Adrenal gland (tissue), 12 donors: ENCODE data around the gene COL25A1. TPM values are rescaled to one million over a fixed set of nuclear protein-coding genes. Genes with fewer than 3 reads are reported as not detected.

Experiments used
- DNase-seq, 7 donors: peaks; one replicate each; pipeline ENCODE4 v3.0.0-alpha.2; 2019 to 2020
- H3K27ac ChIP-seq, 5 donors: fragments of 200-600 bp; sonication (generic) in 4 of 5; 1 replicate in 3 of 5; 2 replicates in 2 of 5; pipeline versions ENCODE4 v1.5.1 to v1.8.0; 2016 to 2020; ENCODE audit warnings: mild to moderate bottlenecking in 1 of 5
- H3K27me3 ChIP-seq: fragments of 200-600 bp; 2 replicates; pipeline ENCODE4 v1.8.0; 2021
- H3K36me3 ChIP-seq, 2 donors: fragments of 200-600 bp; replicated peaks in 1 of 2; 1 replicate in 1 of 2; 2 replicates in 1 of 2; pipeline versions ENCODE4 v1.5.1 to v1.8.0; 2018 to 2022
- H3K4me1 ChIP-seq, 2 donors: fragments of 200-600 bp; replicated peaks in 1 of 2; 1 replicate in 1 of 2; 2 replicates in 1 of 2; pipeline versions ENCODE4 v1.5.1 to v1.8.0; 2018 to 2021
- H3K4me3 ChIP-seq, 4 donors: fragments of 200-600 bp; sonication (generic) in 3 of 4; one replicate each; pipeline ENCODE4 v1.5.1; 2016 to 2018
- H3K9me3 ChIP-seq, 3 donors: fragments of 200-600 bp; sonication (generic) in 1 of 3; replicated peaks in 1 of 3; 1 replicate in 2 of 3; 2 replicates in 1 of 3; pipeline versions ENCODE4 v1.5.1 to v1.8.0; 2016 to 2021
- CTCF ChIP-seq, 6 experiments: fragments of 450-650 bp in 4 of 6; fragments of 200-600 bp in 2 of 6; sonication (generic) in 1 of 6; IDR thresholded peaks; 1 replicate in 5 of 6; 2 replicates in 1 of 6; pipeline versions ENCODE4 v1.5.1 to v1.8.0; 2016 to 2021; ENCODE audit warnings: antibody characterized with exemption in 6 of 6, mild to moderate bottlenecking in 2 of 6, moderate library complexity in 1 of 6
- POLR2A ChIP-seq, 2 donors: fragments of 450-650 bp; IDR thresholded peaks; one replicate each; pipeline ENCODE4 v1.6.1; 2017; ENCODE audit warnings: antibody characterized with exemption in 2 of 2, mild to moderate bottlenecking in 2 of 2, moderate library complexity in 1 of 2
- WGBS, 4 donors: extraction: QIAGEN DNeasy Blood & Tissue Kit in 2 of 4; methylation state at CpG; one replicate each; pipeline versions ENCODE4 v1.1.5 to v1.1.7; 2013 to 2017; 5-methylcytosine and 5-hydroxymethylcytosine counted together
- intact Hi-C, 2 donors: fragments of 100-400 bp; cut with DNase I; formaldehyde crosslinking; loops; one replicate each; pipeline versions ENCODE4 v1.14.1 to v1.15.0; 2022 to 2023
- polyA plus RNA-seq, 3 donors: library from polyadenylated mRNA; stranded (reverse); fragments of 200-250 nt in 2 of 3; fragments of 350-450 nt in 1 of 3; fragmentation: Illumina TruSeq in 1 of 3; extraction: RNeasy Lipid Tissue Mini Kit (QIAGEN cat#74804) in 1 of 3; gene quantifications; one replicate each; pipeline ENCODE4 v1.2.3, GENCODE V29; 2013 to 2014
- total RNA-seq, 9 donors: library from RNA; depleted of rRNA in 4 of 9; stranded (reverse); fragments of >200 nt in 4 of 9; fragments of 120-200 nt in 1 of 9; fragmentation: NEBNext Ultra II Directional in 1 of 9; extraction: Animal tissue kit (Norgen Biotek cat#: 25700) in 1 of 9; gene quantifications; one replicate each; pipeline versions ENCODE4 v1.1.0 to v1.2.4, GENCODE V29; 2013 to 2023
- donor health status: healthy with polysubstance abuse.
- donor health status: Bipolar disorder and iron deficiency.
- donor health status: DM: yes; HTN: yes; CAD: no.
- donor health status: DM: no; HTN: no; CAD: no.
- donor health status: DM: no; HTN: no; CAD: no.
- donor health status: DM: yes; HTN: yes; CAD: no.

The COL25A1 gene
- total and polyA plus RNA-seq, 12 donors = 0.05 to 2.1 (median 0.47) TPM

GRCh38 chr4:109091727-109092409 lies 210.6 kb downstream of the COL25A1 start:
- H3K9me3 ChIP-seq = no peaks in the 10 kb centered on the region
- no peaks in the 10 kb centered on the region for H3K4me1 ChIP-seq
- no peaks in the 10 kb centered on the region for H3K27me3 ChIP-seq
- intact Hi-C loops = no loop called here
- no peak for DNase-seq
- no peak overlapping the region for H3K4me3 ChIP-seq
- H3K36me3 ChIP-seq = no peaks in the 10 kb centered on the region
- no peak for TF ChIP-seq CTCF (IDR thresholded peaks at IDR 0.05)
- no peak for TF ChIP-seq POLR2A (IDR thresholded peaks at IDR 0.05)
- 61 to 71% (median 70%) methylated on average over 9 of the region's 9 CpGs for WGBS, 4 donors
- H3K27ac ChIP-seq = no peak overlapping the region

GRCh38 chr4:109083911-109084310 lies 218.5 kb downstream of the COL25A1 start:
- Histone ChIP-seq H3K27me3 (no peaks in the 10 kb centered on the region), H3K27ac (no peak overlapping the region), H3K4me3 (no peak overlapping the region), H3K4me1 (no peaks in the 10 kb centered on the region), H3K9me3 (no peaks in the 10 kb centered on the region), H3K36me3 (no peaks in the 10 kb centered on the region)
- intact Hi-C loops = no loop called here
- WGBS, 4 donors = 78 to 88% (median 85%) methylated on average over 3 of the region's 3 CpGs
- TF ChIP-seq CTCF (IDR thresholded peaks at IDR 0.05) (no peak), POLR2A (IDR thresholded peaks at IDR 0.05) (no peak)
- DNase-seq = no peak

GRCh38 chr4:109079731-109080130 lies 222.7 kb downstream of the COL25A1 start:
- 48 to 85% (median 57%) methylated on average over 4 of the region's 4 CpGs for WGBS, 4 donors
- Histone ChIP-seq H3K27ac (no peak overlapping the region), H3K9me3 (no peaks in the 10 kb centered on the region), H3K36me3 (no peaks in the 10 kb centered on the region), H3K4me3 (no peak overlapping the region), H3K4me1 (no peaks in the 10 kb centered on the region), H3K27me3 (no peaks in the 10 kb centered on the region)
- intact Hi-C loops = no loop called here
- DNase-seq = no peak
- TF ChIP-seq POLR2A (IDR thresholded peaks at IDR 0.05) (no peak), CTCF (IDR thresholded peaks at IDR 0.05) (no peak)

- no peak overlapping the region for H3K27ac ChIP-seq
- 51 to 65% (median 57%) methylated on average over 2 of the region's 2 CpGs for WGBS, 4 donors
- no peak for DNase-seq
- H3K4me3 ChIP-seq = no peak overlapping the region
- no peaks in the 10 kb centered on the region for H3K9me3 ChIP-seq
- intact Hi-C loops = no loop called here
- no peaks in the 10 kb centered on the region for H3K27me3 ChIP-seq
- TF ChIP-seq CTCF (IDR thresholded peaks at IDR 0.05) (no peak), POLR2A (IDR thresholded peaks at IDR 0.05) (no peak)
- H3K4me1 ChIP-seq = no peaks in the 10 kb centered on the region
- H3K36me3 ChIP-seq = no peaks in the 10 kb centered on the region
These were observed 223.3 kb downstream of the COL25A1 start for GRCh38 chr4:109079201-109079600.
